H1 (cell line): ENCODE results near the gene RPS19. TPM values are rescaled to one million over a fixed set of nuclear protein-coding genes. Genes with fewer than 3 reads are reported as not detected.

ENCODE experiments used
- CTCF ChIA-PET: fragments of 300-600 bp; sonication (Branson Sonifier 250); formaldehyde crosslinking; loops from one replicate; lab custom pipeline; 2021; ENCODE audit not compliant: partially characterized antibody; lab: Charles Lee
- POLR2A ChIA-PET: fragments of 300-600 bp; sonication (Branson Sonifier 250); formaldehyde crosslinking; loops from one replicate; lab custom pipeline; 2021; ENCODE audit warnings: inconsistent platforms; ENCODE audit not compliant: partially characterized antibody; lab: Charles Lee
- DNase-seq, 2 experiments: peaks; one replicate each; pipeline versions ENCODE4 v3.0.0 to v3.0.0-alpha.2; 2010 to 2022; ENCODE audit warnings: low spot score in 2 of 2, low read depth in 1 of 2, mixed read lengths in 1 of 2
- FAIRE-seq: peaks from 2 replicates; lab custom pipeline; 2011; peaks lifted over from hg19 to GRCh38; lab: Jason Lieb, UNC
- H2AFZ ChIP-seq: 2 replicates; pipeline ENCODE4 v1.8.1; 2012; ENCODE audit warnings: low read length, inconsistent platforms
- H2AK5ac ChIP-seq: 2 replicates; pipeline ENCODE4 v1.6.1; 2013; ENCODE audit warnings: low read depth, low read length
- H2BK120ac ChIP-seq: replicated peaks from 2 replicates; pipeline ENCODE3; 2013; ENCODE audit warnings: low read depth, low read length, inconsistent platforms
- H2BK12ac ChIP-seq: 2 replicates; pipeline ENCODE4 v1.6.1; 2013; ENCODE audit warnings: low read depth, low read length
- H2BK15ac ChIP-seq: 2 replicates; pipeline ENCODE4 v1.6.1; 2013; ENCODE audit warnings: low read length
- H2BK20ac ChIP-seq: 2 replicates; pipeline ENCODE4 v1.6.1; 2013; ENCODE audit warnings: low read length
- H2BK5ac ChIP-seq: 2 replicates; pipeline ENCODE4 v1.6.1; 2013; ENCODE audit warnings: low read depth, low read length
- H3K14ac ChIP-seq: 2 replicates; pipeline ENCODE4 v1.6.1; 2013; ENCODE audit warnings: inconsistent platforms; ENCODE audit not compliant: insufficient read length
- H3K18ac ChIP-seq: 2 replicates; pipeline ENCODE4 v1.6.1; 2013; ENCODE audit warnings: low read length; ENCODE audit errors: extremely low read depth
- H3K23ac ChIP-seq: 2 replicates; pipeline ENCODE4 v1.6.1; 2013; ENCODE audit warnings: inconsistent platforms; ENCODE audit not compliant: insufficient read length
- H3K23me2 ChIP-seq: 2 replicates; pipeline ENCODE4 v1.6.1; 2013; ENCODE audit warnings: low read depth, low read length
- H3K27ac ChIP-seq: 2 replicates; pipeline ENCODE4 v1.6.1; 2011; ENCODE audit warnings: low read depth, low read length, inconsistent platforms
- H3K27me3 ChIP-seq, 4 experiments: replicated peaks in 1 of 4; 1 replicate in 1 of 4; 2 replicates in 3 of 4; pipeline versions ENCODE4 v1.6.1 to v1.8.1; 2011 to 2013; ENCODE audit warnings: low read length in 3 of 4, mild to moderate bottlenecking in 3 of 4, inconsistent platforms in 2 of 4, mixed read lengths in 2 of 4, moderate library complexity in 1 of 4; ENCODE audit not compliant: control insufficient read depth in 3 of 4, insufficient read depth in 3 of 4; ENCODE audit errors: extremely low read depth in 1 of 4
- H3K36me3 ChIP-seq, 4 experiments: 2 replicates each; pipeline versions ENCODE4 v1.6.1 to v1.8.1; 2011 to 2013; ENCODE audit warnings: mild to moderate bottlenecking in 4 of 4, low read length in 3 of 4, moderate library complexity in 2 of 4, control low read depth in 1 of 4, inconsistent platforms in 1 of 4; ENCODE audit not compliant: insufficient read depth in 4 of 4, control insufficient read depth in 2 of 4
- H3K4ac ChIP-seq: replicated peaks from 2 replicates; pipeline ENCODE3; 2013; ENCODE audit warnings: low read length, low read depth, mixed read lengths, inconsistent platforms; ENCODE audit not compliant: insufficient read length
- H3K4me1 ChIP-seq, 4 experiments: replicated peaks in 1 of 4; 1 replicate in 1 of 4; 2 replicates in 3 of 4; pipeline versions ENCODE4 v1.6.1 to v1.8.1; 2011 to 2013; ENCODE audit warnings: low read length in 3 of 4, inconsistent platforms in 2 of 4, mixed read lengths in 1 of 4; ENCODE audit not compliant: insufficient read depth in 4 of 4, control insufficient read depth in 3 of 4
- H3K4me2 ChIP-seq, 2 experiments: 2 replicates each; pipeline versions ENCODE4 v1.6.1 to v1.8.1; 2011 to 2013; ENCODE audit warnings: low read depth in 2 of 2, low read length in 2 of 2, control low read depth in 1 of 2, inconsistent platforms in 1 of 2, mild to moderate bottlenecking in 1 of 2; ENCODE audit not compliant: insufficient read depth in 1 of 2
- H3K4me3 ChIP-seq, 4 experiments: fragments of 200-600, 300-600 bp in 1 of 4; sonication (generic), shearing (Covaris generic), sonication (Bioruptor Twin) in 1 of 4; 2 replicates each; pipeline versions ENCODE4 v1.5.1 to v1.8.1; 2011 to 2016; ENCODE audit warnings: low read length in 4 of 4, low read depth in 3 of 4, control low read depth in 2 of 4, inconsistent platforms in 2 of 4, mild to moderate bottlenecking in 2 of 4, mixed read lengths in 1 of 4, moderate library complexity in 1 of 4; ENCODE audit not compliant: insufficient read depth in 2 of 4; ENCODE audit errors: extremely low read depth in 1 of 4
- H3K56ac ChIP-seq: replicated peaks from 2 replicates; pipeline ENCODE3; 2013; ENCODE audit warnings: low read depth, mild to moderate bottlenecking, mixed read lengths, low read length, inconsistent platforms; ENCODE audit not compliant: insufficient read length
- H3K79me1 ChIP-seq: 2 replicates; pipeline ENCODE4 v1.6.1; 2013; ENCODE audit warnings: low read depth, low read length, control low read depth
- H3K79me2 ChIP-seq, 2 experiments: 2 replicates each; pipeline versions ENCODE4 v1.6.1 to v1.8.1; 2012 to 2013; ENCODE audit warnings: low read length in 2 of 2, mild to moderate bottlenecking in 2 of 2, inconsistent platforms in 1 of 2; ENCODE audit not compliant: insufficient read depth in 2 of 2, control insufficient read depth in 1 of 2
- H3K9ac ChIP-seq, 4 experiments: replicated peaks in 1 of 4; 1 replicate in 1 of 4; 2 replicates in 3 of 4; pipeline versions ENCODE4 v1.6.1 to v1.8.1; 2011 to 2013; ENCODE audit warnings: low read depth in 3 of 4, low read length in 3 of 4, control low read depth in 2 of 4, mild to moderate bottlenecking in 2 of 4, moderate library complexity in 2 of 4, inconsistent platforms in 1 of 4; ENCODE audit errors: extremely low read depth in 1 of 4
- H3K9me3 ChIP-seq, 2 experiments: 2 replicates each; pipeline versions ENCODE4 v1.6.1 to v1.8.1; 2012 to 2013; ENCODE audit warnings: mild to moderate bottlenecking in 2 of 2, moderate library complexity in 2 of 2, control low read depth in 1 of 2, inconsistent platforms in 1 of 2, low read depth in 1 of 2, low read length in 1 of 2, mixed read lengths in 1 of 2; ENCODE audit not compliant: insufficient read depth in 2 of 2
- H4K20me1 ChIP-seq, 2 experiments: replicated peaks in 1 of 2; 2 replicates each; pipeline versions ENCODE3 to v1.8.1; 2011 to 2013; ENCODE audit warnings: inconsistent platforms in 2 of 2, low read length in 2 of 2, mild to moderate bottlenecking in 1 of 2; ENCODE audit not compliant: insufficient read depth in 2 of 2, control insufficient read depth in 1 of 2
- H4K5ac ChIP-seq: 2 replicates; pipeline ENCODE4 v1.6.1; 2013; ENCODE audit warnings: low read length, low read depth, mixed read lengths, inconsistent platforms; ENCODE audit not compliant: insufficient read length
- H4K8ac ChIP-seq: 2 replicates; pipeline ENCODE4 v1.8.0; 2013; ENCODE audit warnings: mild to moderate bottlenecking, moderate library complexity, low read length, inconsistent platforms; ENCODE audit not compliant: insufficient read depth; ENCODE audit errors: extremely low read depth
- H4K91ac ChIP-seq: replicated peaks from 2 replicates; pipeline ENCODE3; 2013; ENCODE audit warnings: low read length, mixed read lengths, inconsistent platforms; ENCODE audit not compliant: insufficient read length
- BCL11A ChIP-seq, 2 experiments: IDR thresholded peaks; one replicate each; pipeline ENCODE4 v1.6.1; 2011; ENCODE audit warnings: low read depth in 2 of 2, low read length in 2 of 2, mild to moderate bottlenecking in 2 of 2
- CEBPB ChIP-seq: IDR thresholded peaks from 2 replicates; pipeline ENCODE4 v1.6.1; 2012; ENCODE audit warnings: low read depth, low read length
- EGR1 ChIP-seq: IDR thresholded peaks from 2 replicates; pipeline ENCODE4 v1.6.1; 2011; ENCODE audit warnings: low read depth, low read length, borderline replicate concordance
- GTF2F1 ChIP-seq: IDR thresholded peaks from 2 replicates; pipeline ENCODE4 v1.6.1; 2012; ENCODE audit warnings: low read depth, low read length, improper control_type of control experiment, borderline replicate concordance
- MAX ChIP-seq: IDR thresholded peaks from 2 replicates; pipeline ENCODE4 v1.6.1; 2012; ENCODE audit warnings: inconsistent platforms
- RXRA ChIP-seq: IDR thresholded peaks from 2 replicates; pipeline ENCODE4 v1.6.1; 2011; ENCODE audit warnings: low read depth, mild to moderate bottlenecking, low read length, moderate library complexity; ENCODE audit not compliant: insufficient read depth
- TAF1 ChIP-seq: IDR thresholded peaks from 2 replicates; pipeline ENCODE4 v1.6.1; 2011; ENCODE audit warnings: mild to moderate bottlenecking, low read depth, low read length
- TCF12 ChIP-seq: IDR thresholded peaks from 2 replicates; pipeline ENCODE4 v1.6.1; 2011; ENCODE audit warnings: low read depth, mild to moderate bottlenecking, low read length
- WGBS, 2 experiments: shearing (Covaris generic) in 1 of 2; methylation state at CpG; one replicate each; pipeline versions ENCODE4 v1.1.6 to v1.1.7; 2013 to 2015; ENCODE audit warnings: low lambda C conversion rate in 2 of 2, mixed read lengths in 2 of 2, inconsistent platforms in 1 of 2, low coverage in 1 of 2, missing lambda C conversion rate in 1 of 2; ENCODE audit not compliant: insufficient replicate concordance in 2 of 2, insufficient coverage in 1 of 2, insufficient read length in 1 of 2; ENCODE audit errors: extremely low coverage in 1 of 2, missing lambda C conversion rate in 1 of 2; 5-methylcytosine and 5-hydroxymethylcytosine counted together
- polyA plus RNA-seq, 7 experiments: library from polyadenylated mRNA; depleted of rRNA in 3 of 7; stranded (reverse) in 5 of 7; unstranded in 2 of 7; fragments of >200 nt in 5 of 7; fragments of 200-250 nt in 2 of 7; gene quantifications; 1 replicate in 5 of 7; 2 replicates in 1 of 7; 4 replicates in 1 of 7; pipeline versions ENCODE4 v1.2.1 to v1.2.3, GENCODE V29; 2011 to 2013; ENCODE audit warnings: missing spikeins in 2 of 7, mixed read lengths in 2 of 7
- total RNA-seq: library from RNA; stranded (reverse); fragmentation: NEBNext Ultra II Directional; extraction: Animal tissue kit (Norgen Biotek cat#: 25700); gene quantifications from 2 replicates; pipeline ENCODE4 v1.2.1, GENCODE V29; 2021
- TF ChIP-seq, protein P1 (sequence below): IDR thresholded peaks from 2 replicates; pipeline ENCODE4 v1.6.1; 2012; ENCODE audit warnings: low read length, inconsistent platforms

The RPS19 gene
- total and polyA plus RNA-seq, 2 of the 8 experiments (the other 6 are each of a cell fraction or from before 2014, with no cell fraction given) = 2,817 to 5,751 TPM

GRCh38 chr19:41872775-41873647 lies 13.0 kb downstream of the RPS19 start:
- ChIA-PET POLR2A (interaction anchor here (0.7 to 13.9 kb wide), 22 partner anchors 8 to 480 kb away, joined by 3 to 298 read pairs (median 8); partner anchors contain the start of genes ARHGEF1, ERFL, RABAC1 and RPS19), CTCF (interaction anchor here (0.6 to 5.0 kb wide), 29 partner anchors 8 to 685 kb away, joined by 3 to 37 read pairs (median 5); partner anchors contain the start of genes ERFL, RABAC1 and RPS19)
- no peak overlapping the region for H2BK15ac ChIP-seq
- H4K91ac ChIP-seq = no peak overlapping the region
- 45% methylated on average over 18 of the region's 18 CpGs; no CpG with 5 or more reads in 1 of the 2 experiments for WGBS, 2 experiments
- no peak overlapping the region for H3K27ac ChIP-seq
- no peak overlapping the region for H2BK20ac ChIP-seq
- H3K9ac ChIP-seq = no peak overlapping the region
- H2BK120ac ChIP-seq = no peak overlapping the region
- no peak overlapping the region for H4K8ac ChIP-seq
- H3K4me1 ChIP-seq = peaks cover 0 to 2% (median under 1%) of the 10 kb centered on the region in 4 experiments; a peak in 3 of 7 replicates
- no peaks in the 10 kb centered on the region for H3K27me3 ChIP-seq
- H2AFZ ChIP-seq = no peak overlapping the region
- no peak overlapping the region for H4K5ac ChIP-seq
- H2BK5ac ChIP-seq = no peak overlapping the region
- H2BK12ac ChIP-seq = no peak overlapping the region
- H3K4me3 ChIP-seq = no peak overlapping the region
- H3K56ac ChIP-seq = no peak overlapping the region
- DNase-seq = peak; percentile 68 to 92
- H3K79me1 ChIP-seq = peaks cover 2% of the 10 kb centered on the region
- H3K36me3 ChIP-seq = peaks cover 18 to 41% (median 35%) of the 10 kb centered on the region in 4 experiments
- H3K79me2 ChIP-seq = peaks cover 0 to 3% of the 10 kb centered on the region in 2 experiments; a peak in 1 of 4 replicates
- no peak overlapping the region; the same call in 1 of the 2 replicates for H3K18ac ChIP-seq
- H3K23me2 ChIP-seq = no peaks in the 10 kb centered on the region
- H4K20me1 ChIP-seq = peaks cover 22 to 25% of the 10 kb centered on the region in 2 experiments
- H3K23ac ChIP-seq = no peak overlapping the region
- H3K4me2 ChIP-seq = no peak overlapping the region
- H3K9me3 ChIP-seq = no peaks in the 10 kb centered on the region
- H2AK5ac ChIP-seq = no peak overlapping the region
- H3K14ac ChIP-seq = no peak overlapping the region
- peak; percentile 70 for FAIRE-seq
- H3K4ac ChIP-seq = no peak overlapping the region
- TF ChIP-seq TAF1 (0 out of 2 replicates have a peak, but pooled peaks have one; percentile 29), RXRA (no peak), MAX (0 out of 2 replicates have a peak, but pooled peaks have one; percentile 14), CEBPB (no peak), EGR1 (no peak), TCF12 (no peak), GTF2F1 (no peak), BCL11A (IDR thresholded peaks at IDR 0.05; ENCODE audit: low read depth in 2 of 2, low read length in 2 of 2) (no peak)
- TF ChIP-seq, protein P1, sequence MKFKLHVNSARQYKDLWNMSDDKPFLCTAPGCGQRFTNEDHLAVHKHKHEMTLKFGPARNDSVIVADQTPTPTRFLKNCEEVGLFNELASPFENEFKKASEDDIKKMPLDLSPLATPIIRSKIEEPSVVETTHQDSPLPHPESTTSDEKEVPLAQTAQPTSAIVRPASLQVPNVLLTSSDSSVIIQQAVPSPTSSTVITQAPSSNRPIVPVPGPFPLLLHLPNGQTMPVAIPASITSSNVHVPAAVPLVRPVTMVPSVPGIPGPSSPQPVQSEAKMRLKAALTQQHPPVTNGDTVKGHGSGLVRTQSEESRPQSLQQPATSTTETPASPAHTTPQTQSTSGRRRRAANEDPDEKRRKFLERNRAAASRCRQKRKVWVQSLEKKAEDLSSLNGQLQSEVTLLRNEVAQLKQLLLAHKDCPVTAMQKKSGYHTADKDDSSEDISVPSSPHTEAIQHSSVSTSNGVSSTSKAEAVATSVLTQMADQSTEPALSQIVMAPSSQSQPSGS = no peak
